OCI-LY1 (cell line): ENCODE data around the gene HJURP.

Experiments used
- H2AFZ ChIP-seq: fragments of 200-600 bp; sonication (generic), shearing (Covaris generic); 2 replicates; pipeline ENCODE4 v1.6.0; 2014; ENCODE audit warnings: antibody characterized with exemption, mild to moderate bottlenecking, low read length
- H3F3A ChIP-seq: fragments of 200-600 bp; sonication (generic), shearing (Covaris generic); 2 replicates; pipeline ENCODE4 v1.6.0; 2014; ENCODE audit warnings: mild to moderate bottlenecking, antibody characterized with exemption, low read length, moderate library complexity; ENCODE audit not compliant: insufficient read depth
- H3K27ac ChIP-seq: fragments of 200-600 bp; sonication (generic); 2 replicates; pipeline ENCODE4 v1.5.1; 2014; ENCODE audit warnings: low read length, mixed run types, mild to moderate bottlenecking, low read depth; ENCODE audit not compliant: poor library complexity, severe bottlenecking
- H3K27me3 ChIP-seq: fragments of 200-600 bp; sonication (generic); 2 replicates; pipeline ENCODE4 v1.6.0; 2014; ENCODE audit warnings: antibody characterized with exemption, mild to moderate bottlenecking, low read length, moderate library complexity; ENCODE audit not compliant: insufficient read depth
- H3K36me3 ChIP-seq: fragments of 200-600 bp; sonication (generic); 2 replicates; pipeline ENCODE4 v1.6.1; 2014; ENCODE audit warnings: mild to moderate bottlenecking, antibody characterized with exemption, low read length, moderate library complexity, mixed read lengths; ENCODE audit not compliant: insufficient read depth
- H3K4me1 ChIP-seq: fragments of 200-600 bp; sonication (generic); 2 replicates; pipeline ENCODE4 v1.5.1; 2014; ENCODE audit warnings: mild to moderate bottlenecking, low read length, moderate library complexity; ENCODE audit not compliant: insufficient read depth, severe bottlenecking
- H3K4me2 ChIP-seq: fragments of 200-600 bp; sonication (generic), shearing (Covaris generic); 2 replicates; pipeline ENCODE4 v1.6.1; 2014; ENCODE audit warnings: low read length
- H3K4me3 ChIP-seq: fragments of 200-600 bp; sonication (generic); 2 replicates; pipeline ENCODE4 v1.5.1; 2014; ENCODE audit warnings: low read length, low read depth, mild to moderate bottlenecking, mixed read lengths; ENCODE audit not compliant: poor library complexity, severe bottlenecking
- H3K79me2 ChIP-seq: fragments of 200-600 bp; shearing (Covaris generic); 2 replicates; pipeline ENCODE4 v1.6.1; 2016; ENCODE audit warnings: mixed run types, low read length, mixed read lengths; ENCODE audit not compliant: insufficient read depth
- H3K9ac ChIP-seq: fragments of 200-600 bp; sonication (generic), shearing (Covaris generic); 2 replicates; pipeline ENCODE4 v1.6.1; 2014; ENCODE audit warnings: mild to moderate bottlenecking, low read length, mixed read lengths
- H3K9me2 ChIP-seq: fragments of 200-600 bp; sonication (generic), shearing (Covaris generic); 2 replicates; pipeline ENCODE4 v1.6.1; 2014; ENCODE audit warnings: low read depth, mild to moderate bottlenecking, low read length, mixed read lengths
- H3K9me3 ChIP-seq: fragments of 200-600 bp; shearing (Covaris generic); 2 replicates; pipeline ENCODE4 v1.6.1; 2014; ENCODE audit warnings: low read length, mixed read lengths
- H4K20me1 ChIP-seq: fragments of 200-600 bp; sonication (generic), shearing (Covaris generic); 2 replicates; pipeline ENCODE4 v1.6.0; 2016; ENCODE audit warnings: mild to moderate bottlenecking, low read length; ENCODE audit not compliant: insufficient read depth
- EZH2 ChIP-seq: fragments of 200-600 bp; sonication (generic), shearing (Covaris generic); IDR thresholded peaks from 2 replicates; pipeline ENCODE4 v1.8.0; 2017; ENCODE audit warnings: borderline replicate concordance, mixed run types, mild to moderate bottlenecking, antibody characterized with exemption, low read length, moderate library complexity, mixed read lengths
- TF ChIP-seq, protein P1 (sequence below): fragments of 200-600 bp; sonication (generic), shearing (Covaris generic); IDR thresholded peaks from 2 replicates; pipeline ENCODE4 v1.5.1; 2017; ENCODE audit warnings: mild to moderate bottlenecking, antibody characterized with exemption, low read length, moderate library complexity, mixed read lengths

The HJURP gene

DNA sequence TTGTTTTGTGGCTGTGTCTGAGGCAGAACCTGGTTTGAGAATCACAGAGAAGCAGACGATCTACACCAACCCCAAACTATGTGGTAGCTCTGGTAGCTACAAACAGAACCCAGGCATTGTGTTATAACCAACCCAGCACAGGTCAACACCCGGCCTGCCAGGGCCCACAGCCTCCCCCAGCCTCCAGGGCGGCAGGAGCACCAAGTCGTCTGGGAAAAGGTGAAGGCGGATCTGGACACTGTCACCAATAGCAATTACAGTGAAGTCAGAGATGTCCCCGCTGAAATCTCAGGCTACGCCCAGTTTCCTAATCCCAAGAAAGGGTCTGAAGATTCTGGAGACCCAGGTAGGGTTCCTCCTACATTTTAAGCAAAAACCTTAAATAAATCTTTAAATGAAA lies 3.6 kb downstream of the HJURP start:
- Histone ChIP-seq H3K27me3 (no peaks in the 10 kb centered on the region), H3K4me1 (peaks cover 26% of the 10 kb centered on the region), H4K20me1 (no peaks in the 10 kb centered on the region), H3K9ac (no peak overlapping the region), H3K9me2 (no peaks in the 10 kb centered on the region), H3K36me3 (peaks cover 83% of the 10 kb centered on the region), H3K4me2 (no peak overlapping the region), H3K79me2 (peaks cover 35% of the 10 kb centered on the region), H3K9me3 (no peaks in the 10 kb centered on the region; the same call in 1 of the 2 replicates), H3K27ac (no peak overlapping the region), H3K4me3 (no peak overlapping the region), H3F3A (no peaks in the 10 kb centered on the region), H2AFZ (no peak overlapping the region)
- TF ChIP-seq, protein P1, sequence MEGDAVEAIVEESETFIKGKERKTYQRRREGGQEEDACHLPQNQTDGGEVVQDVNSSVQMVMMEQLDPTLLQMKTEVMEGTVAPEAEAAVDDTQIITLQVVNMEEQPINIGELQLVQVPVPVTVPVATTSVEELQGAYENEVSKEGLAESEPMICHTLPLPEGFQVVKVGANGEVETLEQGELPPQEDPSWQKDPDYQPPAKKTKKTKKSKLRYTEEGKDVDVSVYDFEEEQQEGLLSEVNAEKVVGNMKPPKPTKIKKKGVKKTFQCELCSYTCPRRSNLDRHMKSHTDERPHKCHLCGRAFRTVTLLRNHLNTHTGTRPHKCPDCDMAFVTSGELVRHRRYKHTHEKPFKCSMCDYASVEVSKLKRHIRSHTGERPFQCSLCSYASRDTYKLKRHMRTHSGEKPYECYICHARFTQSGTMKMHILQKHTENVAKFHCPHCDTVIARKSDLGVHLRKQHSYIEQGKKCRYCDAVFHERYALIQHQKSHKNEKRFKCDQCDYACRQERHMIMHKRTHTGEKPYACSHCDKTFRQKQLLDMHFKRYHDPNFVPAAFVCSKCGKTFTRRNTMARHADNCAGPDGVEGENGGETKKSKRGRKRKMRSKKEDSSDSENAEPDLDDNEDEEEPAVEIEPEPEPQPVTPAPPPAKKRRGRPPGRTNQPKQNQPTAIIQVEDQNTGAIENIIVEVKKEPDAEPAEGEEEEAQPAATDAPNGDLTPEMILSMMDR = no peak
- no peak for TF ChIP-seq EZH2

DNA sequence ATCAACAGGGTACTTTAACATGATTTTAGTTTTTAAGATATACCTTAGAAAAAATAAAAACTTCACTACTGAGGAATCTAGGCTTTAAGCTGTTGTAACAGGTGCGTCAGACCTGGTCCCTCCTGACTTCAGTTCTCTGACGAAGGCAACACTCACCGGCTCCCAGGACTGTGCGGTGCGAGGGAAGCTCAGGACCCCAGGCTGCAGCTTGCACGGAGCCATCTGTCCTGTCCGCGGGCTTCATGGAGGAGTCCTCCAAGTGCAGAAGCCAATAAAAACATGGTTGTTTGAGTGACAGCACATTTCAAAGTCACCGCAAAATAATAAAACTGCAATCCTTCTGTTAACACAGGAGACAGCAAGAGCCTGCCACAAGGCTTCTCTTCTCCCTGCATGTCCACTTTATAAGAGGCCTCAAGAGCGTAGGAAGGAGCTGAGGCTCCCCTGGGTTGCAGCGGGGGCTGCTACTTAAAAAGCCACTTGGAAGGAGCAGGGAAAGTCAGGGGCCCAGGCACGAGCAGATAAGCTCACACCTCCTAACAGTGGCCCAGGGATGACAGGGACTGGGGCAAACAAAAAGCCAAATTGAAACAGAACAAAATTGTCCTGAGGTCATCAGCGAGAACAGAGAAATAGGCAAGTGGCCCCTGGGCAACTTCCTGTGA lies 4.6 kb downstream of the HJURP start:
- H2AFZ ChIP-seq = no peak overlapping the region
- H3K9me3 ChIP-seq = no peaks in the 10 kb centered on the region
- H3K27me3 ChIP-seq = no peaks in the 10 kb centered on the region
- no peaks in the 10 kb centered on the region for H4K20me1 ChIP-seq
- H3K4me2 ChIP-seq = no peak overlapping the region
- H3K9me2 ChIP-seq = no peaks in the 10 kb centered on the region
- peaks cover 21% of the 10 kb centered on the region for H3K4me1 ChIP-seq
- TF ChIP-seq EZH2 = no peak
- TF ChIP-seq, protein P1 = no peak
- peaks cover 35% of the 10 kb centered on the region for H3K79me2 ChIP-seq
- H3K36me3 ChIP-seq = peaks cover 93% of the 10 kb centered on the region
- no peak overlapping the region for H3K4me3 ChIP-seq
- H3F3A ChIP-seq = no peaks in the 10 kb centered on the region
- no peak overlapping the region for H3K9ac ChIP-seq
- H3K27ac ChIP-seq = no peak overlapping the region

DNA sequence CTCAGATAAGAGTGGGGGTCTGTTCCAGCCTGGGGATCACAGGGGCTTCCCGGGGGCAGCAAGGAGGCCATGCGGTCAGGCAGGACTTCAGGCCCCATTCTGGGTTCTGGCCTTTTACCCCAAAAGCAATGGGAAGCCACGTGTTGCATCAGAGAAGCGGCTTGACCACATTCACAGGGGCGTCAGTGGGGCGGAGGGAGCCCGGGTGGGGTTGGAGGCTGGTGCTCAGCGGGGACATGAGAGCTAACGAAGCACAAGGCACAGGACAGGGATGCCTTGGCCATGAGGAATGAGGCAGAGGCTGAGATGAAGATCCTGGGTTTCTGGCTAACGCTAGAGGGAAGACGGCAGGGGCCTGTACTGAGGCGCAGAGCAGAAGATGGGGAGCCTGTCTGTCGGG lies 6.1 kb downstream of the HJURP start:
- H3K4me2 ChIP-seq = no peak overlapping the region
- H3K79me2 ChIP-seq = peaks cover 25% of the 10 kb centered on the region

More for the DNA sequence above, 6.1 kb downstream of the HJURP start:
- peaks cover 98% of the 10 kb centered on the region for H3K36me3 ChIP-seq
- H3K27ac ChIP-seq = no peak overlapping the region
- TF ChIP-seq, protein P1 = no peak
- TF ChIP-seq EZH2 = no peak
- no peaks in the 10 kb centered on the region for H3K27me3 ChIP-seq
- no peak overlapping the region for H3K4me3 ChIP-seq
- no peaks in the 10 kb centered on the region for H4K20me1 ChIP-seq
- H3K9ac ChIP-seq = no peak overlapping the region
- no peaks in the 10 kb centered on the region for H3F3A ChIP-seq
- H3K9me2 ChIP-seq = no peaks in the 10 kb centered on the region
- peaks cover 18% of the 10 kb centered on the region for H3K4me1 ChIP-seq
- H2AFZ ChIP-seq = no peak overlapping the region
- H3K9me3 ChIP-seq = no peaks in the 10 kb centered on the region
